ENCODE results near the gene OLA1. TPM values are rescaled to one million over a fixed set of nuclear protein-coding genes. Genes with fewer than 3 reads are reported as not detected.

OLA1 gene
- polyA plus RNA-seq, 1 donor from 2014 or later = 134 TPM

DNA sequence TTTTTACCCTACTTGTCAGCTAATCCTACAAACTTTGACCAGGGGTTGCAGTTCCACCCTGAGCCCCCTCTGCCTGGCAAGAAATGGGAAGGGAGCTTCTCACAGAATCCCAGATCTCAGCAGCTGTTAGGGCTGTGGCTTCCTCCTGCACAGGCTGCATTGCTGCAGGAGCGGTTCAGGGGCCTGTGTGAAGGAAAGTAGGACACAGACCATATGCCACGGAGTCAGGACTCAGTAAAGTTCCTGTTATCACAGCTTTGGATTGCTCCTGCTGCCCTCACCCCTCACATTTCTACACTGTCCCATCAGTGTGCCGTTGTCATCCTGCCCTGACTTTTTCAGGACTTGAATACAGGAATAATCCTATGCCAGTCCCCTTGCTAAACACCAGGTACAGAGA, 220.4 kb downstream of the OLA1 start:
- no peaks in the 10 kb centered on the region for H3K36me3 ChIP-seq (ENCODE audit: insufficient read depth, low read length)
- no peak overlapping the region for H3K4me3 ChIP-seq (ENCODE audit: low read length)
- no peak overlapping the region for H3K4me2 ChIP-seq (ENCODE audit: low read length)
- no peaks in the 10 kb centered on the region for H3K9me3 ChIP-seq (ENCODE audit: low read length)
- H3K9ac ChIP-seq (ENCODE audit: low read length) = no peak overlapping the region
- no peak overlapping the region for H2AFZ ChIP-seq (ENCODE audit: low read depth, low read length)
- no peaks in the 10 kb centered on the region for H4K20me1 ChIP-seq (ENCODE audit: insufficient read depth)
- no peak overlapping the region for H3K27ac ChIP-seq (ENCODE audit: low read length)
- H3K79me2 ChIP-seq (replicated peaks; ENCODE audit: insufficient read depth, low read length) = no peaks in the 10 kb centered on the region
- no peaks in the 10 kb centered on the region for H3K27me3 ChIP-seq (ENCODE audit: insufficient read depth, low read depth, low read length)
- TF ChIP-seq POLR2AphosphoS5 (IDR thresholded peaks at IDR 0.05) (no peak), RAD21 (conservative IDR thresholded peaks at IDR 0.05) (no peak), EZH2 (IDR thresholded peaks at IDR 0.05; ENCODE audit: borderline replicate concordance, insufficient read depth, low read length, poor library complexity, severe bottlenecking) (no peak), SMC3 (conservative IDR thresholded peaks at IDR 0.05; ENCODE audit: poor library complexity) (no peak), MXI1 (conservative IDR thresholded peaks at IDR 0.05; ENCODE audit: poor library complexity, severe bottlenecking) (no peak), EP300 (conservative IDR thresholded peaks at IDR 0.05; ENCODE audit: poor library complexity, severe bottlenecking) (no peak), REST (IDR thresholded peaks at IDR 0.05; ENCODE audit: borderline replicate concordance) (no peak)
- TF ChIP-seq, protein P1, sequence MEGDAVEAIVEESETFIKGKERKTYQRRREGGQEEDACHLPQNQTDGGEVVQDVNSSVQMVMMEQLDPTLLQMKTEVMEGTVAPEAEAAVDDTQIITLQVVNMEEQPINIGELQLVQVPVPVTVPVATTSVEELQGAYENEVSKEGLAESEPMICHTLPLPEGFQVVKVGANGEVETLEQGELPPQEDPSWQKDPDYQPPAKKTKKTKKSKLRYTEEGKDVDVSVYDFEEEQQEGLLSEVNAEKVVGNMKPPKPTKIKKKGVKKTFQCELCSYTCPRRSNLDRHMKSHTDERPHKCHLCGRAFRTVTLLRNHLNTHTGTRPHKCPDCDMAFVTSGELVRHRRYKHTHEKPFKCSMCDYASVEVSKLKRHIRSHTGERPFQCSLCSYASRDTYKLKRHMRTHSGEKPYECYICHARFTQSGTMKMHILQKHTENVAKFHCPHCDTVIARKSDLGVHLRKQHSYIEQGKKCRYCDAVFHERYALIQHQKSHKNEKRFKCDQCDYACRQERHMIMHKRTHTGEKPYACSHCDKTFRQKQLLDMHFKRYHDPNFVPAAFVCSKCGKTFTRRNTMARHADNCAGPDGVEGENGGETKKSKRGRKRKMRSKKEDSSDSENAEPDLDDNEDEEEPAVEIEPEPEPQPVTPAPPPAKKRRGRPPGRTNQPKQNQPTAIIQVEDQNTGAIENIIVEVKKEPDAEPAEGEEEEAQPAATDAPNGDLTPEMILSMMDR (IDR thresholded peaks at IDR 0.05; ENCODE audit: poor library complexity, severe bottlenecking) = no peak
- H3K9me2 ChIP-seq (ENCODE audit: insufficient read depth, low read length) = no peaks in the 10 kb centered on the region
- no peaks in the 10 kb centered on the region for H3F3A ChIP-seq (ENCODE audit: insufficient read depth, low read length, poor library complexity, severe bottlenecking)

DNA sequence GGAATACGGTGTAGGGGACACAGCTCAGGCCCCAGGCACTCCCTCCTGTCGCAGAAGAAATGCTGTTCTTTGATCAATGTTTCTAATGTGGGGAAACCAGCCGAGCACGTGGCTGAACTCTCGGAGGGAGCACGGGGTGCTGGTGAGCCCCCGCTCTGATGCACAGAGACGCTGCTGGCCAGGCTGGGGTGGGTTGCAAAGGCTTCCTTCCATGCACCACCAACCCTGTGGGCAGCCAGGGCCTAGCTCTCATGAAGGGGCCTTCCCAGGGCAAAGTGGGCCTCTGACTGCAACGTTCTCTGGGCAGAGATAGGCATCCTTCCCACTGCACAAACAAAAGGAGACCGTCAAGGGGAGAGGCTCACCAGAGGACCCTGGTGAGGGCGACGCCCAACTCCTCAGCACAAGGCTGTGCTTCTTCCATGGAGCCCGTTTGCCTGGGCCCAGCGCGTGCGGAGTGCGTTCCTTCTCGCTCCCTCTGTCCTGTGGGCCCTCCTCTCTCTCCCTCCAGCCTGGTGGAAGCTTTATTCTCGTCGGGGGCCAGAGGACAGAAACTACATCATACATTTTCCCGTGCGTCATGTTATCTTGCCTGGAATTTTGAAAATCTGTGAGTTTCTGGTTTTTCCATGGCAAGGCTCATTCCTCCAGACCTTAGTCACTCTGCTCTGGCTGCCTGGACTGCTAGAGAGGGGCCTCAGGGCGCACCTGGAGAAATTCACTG, 222.0 kb downstream of the OLA1 start:
- H3F3A ChIP-seq (ENCODE audit: insufficient read depth, low read length, poor library complexity, severe bottlenecking) = no peaks in the 10 kb centered on the region
- H3K27me3 ChIP-seq (ENCODE audit: insufficient read depth, low read depth, low read length) = no peaks in the 10 kb centered on the region
- TF ChIP-seq, protein P1 (IDR thresholded peaks at IDR 0.05; ENCODE audit: poor library complexity, severe bottlenecking) = no peak
- no peak for TF ChIP-seq EZH2 (IDR thresholded peaks at IDR 0.05; ENCODE audit: borderline replicate concordance, insufficient read depth, low read length, poor library complexity, severe bottlenecking)
- TF ChIP-seq RAD21 (conservative IDR thresholded peaks at IDR 0.05) = no peak
- TF ChIP-seq SMC3 (conservative IDR thresholded peaks at IDR 0.05; ENCODE audit: poor library complexity) = no peak
- no peak for TF ChIP-seq REST (IDR thresholded peaks at IDR 0.05; ENCODE audit: borderline replicate concordance)
- TF ChIP-seq EP300 (conservative IDR thresholded peaks at IDR 0.05; ENCODE audit: poor library complexity, severe bottlenecking) = no peak
- TF ChIP-seq POLR2AphosphoS5 (IDR thresholded peaks at IDR 0.05) = no peak
- TF ChIP-seq TAF1 (IDR thresholded peaks at IDR 0.05; ENCODE audit: low read depth) = no peak
- TF ChIP-seq MXI1 (conservative IDR thresholded peaks at IDR 0.05; ENCODE audit: poor library complexity, severe bottlenecking) = no peak
- no peak overlapping the region for H3K4me2 ChIP-seq (ENCODE audit: low read length)
- H3K9ac ChIP-seq (ENCODE audit: low read length) = no peak overlapping the region
- H3K79me2 ChIP-seq (replicated peaks; ENCODE audit: insufficient read depth, low read length) = no peaks in the 10 kb centered on the region
- no peak overlapping the region for H2AFZ ChIP-seq (ENCODE audit: low read depth, low read length)
- no peak overlapping the region for H3K27ac ChIP-seq (ENCODE audit: low read length)
- H3K9me2 ChIP-seq (ENCODE audit: insufficient read depth, low read length) = no peaks in the 10 kb centered on the region
- H3K9me3 ChIP-seq (ENCODE audit: low read length) = no peaks in the 10 kb centered on the region
- H4K20me1 ChIP-seq (ENCODE audit: insufficient read depth) = no peaks in the 10 kb centered on the region
- H3K4me3 ChIP-seq (ENCODE audit: low read length) = no peak overlapping the region
- H3K36me3 ChIP-seq (ENCODE audit: insufficient read depth, low read length) = no peaks in the 10 kb centered on the region
